A673 (cell line): ENCODE results near the gene KCTD3.

Source experiments
- EZH2 ChIP-seq: fragments of 200-600 bp; sonication (generic); IDR thresholded peaks from 2 replicates; pipeline ENCODE4 v1.6.1; 2017; ENCODE audit warnings: borderline replicate concordance, low read depth, mild to moderate bottlenecking, mixed read lengths, antibody characterized with exemption, low read length; ENCODE audit not compliant: poor library complexity, severe bottlenecking
- TF ChIP-seq, protein P1 (sequence below): fragments of 300-800, 200-600 bp; sonication (generic); conservative IDR thresholded peaks from 2 replicates; pipeline ENCODE4 v1.5.1; 2017; ENCODE audit warnings: low read depth, mild to moderate bottlenecking, antibody characterized with exemption, low read length, moderate library complexity, mixed read lengths

DNA sequence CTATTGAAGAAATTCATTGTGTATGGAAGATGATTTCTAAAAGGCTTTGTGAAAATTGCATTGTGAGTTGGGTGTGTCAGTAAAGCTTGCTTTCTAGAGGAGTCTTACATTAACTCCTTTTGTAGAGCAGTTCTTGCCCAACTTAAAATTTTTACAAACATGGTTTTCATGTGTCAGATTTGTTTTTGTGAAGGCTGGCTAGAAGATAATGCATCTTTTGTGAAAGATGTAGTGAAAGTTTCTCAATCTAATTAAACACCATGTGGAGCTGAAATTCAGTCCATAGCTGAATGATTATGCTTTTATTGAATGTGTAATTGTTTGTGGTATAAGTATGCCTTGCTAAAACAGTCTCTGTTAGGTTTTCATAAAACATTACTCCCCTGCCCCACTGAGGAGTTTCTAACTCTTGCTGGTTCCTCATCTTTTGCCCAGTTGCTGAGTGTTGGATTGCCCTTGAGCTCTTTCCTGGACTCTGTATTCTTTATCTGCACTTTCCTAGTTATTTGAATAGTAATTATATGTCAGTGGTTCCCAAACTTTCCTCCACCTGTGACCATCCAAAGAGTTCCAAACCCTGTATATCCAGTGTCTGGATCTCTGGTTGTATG is 38.0 kb downstream of the KCTD3 start:
- TF ChIP-seq, protein P1, sequence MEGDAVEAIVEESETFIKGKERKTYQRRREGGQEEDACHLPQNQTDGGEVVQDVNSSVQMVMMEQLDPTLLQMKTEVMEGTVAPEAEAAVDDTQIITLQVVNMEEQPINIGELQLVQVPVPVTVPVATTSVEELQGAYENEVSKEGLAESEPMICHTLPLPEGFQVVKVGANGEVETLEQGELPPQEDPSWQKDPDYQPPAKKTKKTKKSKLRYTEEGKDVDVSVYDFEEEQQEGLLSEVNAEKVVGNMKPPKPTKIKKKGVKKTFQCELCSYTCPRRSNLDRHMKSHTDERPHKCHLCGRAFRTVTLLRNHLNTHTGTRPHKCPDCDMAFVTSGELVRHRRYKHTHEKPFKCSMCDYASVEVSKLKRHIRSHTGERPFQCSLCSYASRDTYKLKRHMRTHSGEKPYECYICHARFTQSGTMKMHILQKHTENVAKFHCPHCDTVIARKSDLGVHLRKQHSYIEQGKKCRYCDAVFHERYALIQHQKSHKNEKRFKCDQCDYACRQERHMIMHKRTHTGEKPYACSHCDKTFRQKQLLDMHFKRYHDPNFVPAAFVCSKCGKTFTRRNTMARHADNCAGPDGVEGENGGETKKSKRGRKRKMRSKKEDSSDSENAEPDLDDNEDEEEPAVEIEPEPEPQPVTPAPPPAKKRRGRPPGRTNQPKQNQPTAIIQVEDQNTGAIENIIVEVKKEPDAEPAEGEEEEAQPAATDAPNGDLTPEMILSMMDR: no peak
- TF ChIP-seq EZH2: no peak
